ENCODE measurements around the gene ALDOB. TPM values are rescaled to one million over a fixed set of nuclear protein-coding genes. Genes with fewer than 3 reads are reported as not detected.

The ALDOB gene
- total and polyA plus RNA-seq, 2 of the 8 experiments (the other 6 are each of a cell fraction or from before 2014, with no cell fraction given) = not detected

GRCh38 chr9:101455656-101456240, 20.2 kb upstream of the ALDOB start:
- H3K27ac ChIP-seq (ENCODE audit: low read depth, low read length) = no peak overlapping the region
- H2BK120ac ChIP-seq (replicated peaks; ENCODE audit: low read depth, low read length) = no peak overlapping the region
- H4K20me1 ChIP-seq (replicated peaks in 1 of 2; ENCODE audit: control insufficient read depth in 1 of 2, insufficient read depth in 2 of 2, low read length in 2 of 2) = no peaks in the 10 kb centered on the region
- no peak overlapping the region for H4K5ac ChIP-seq (ENCODE audit: insufficient read length, low read depth, low read length)
- ChIA-PET CTCF (ENCODE audit: partially characterized antibody) (interaction anchor here (1.3 to 14.0 kb wide), 6 partner anchors 10 to 74 kb away, joined by 4 to 447 read pairs (median 8); partner anchors contain the start of gene RNF20), POLR2A (ENCODE audit: partially characterized antibody) (interaction anchor here (1.5 kb wide), 1 partner anchor 14 kb away, joined by 3 read pairs; no protein-coding TSS in a partner anchor)
- no peak overlapping the region for H3K9ac ChIP-seq (replicated peaks in 1 of 4; ENCODE audit: extremely low read depth in 1 of 4, low read depth in 3 of 4, low read length in 3 of 4)
- H2BK5ac ChIP-seq (ENCODE audit: low read depth, low read length) = no peak overlapping the region
- H2BK15ac ChIP-seq (ENCODE audit: low read length) = no peak overlapping the region
- H2AK5ac ChIP-seq (ENCODE audit: low read depth, low read length) = no peak overlapping the region
- DNase-seq (ENCODE audit: low read depth in 1 of 2, low spot score in 2 of 2) (no peak), FAIRE-seq (no peak)
- H3K23me2 ChIP-seq (ENCODE audit: low read depth, low read length) = no peaks in the 10 kb centered on the region
- H2AFZ ChIP-seq (ENCODE audit: low read length) = no peak overlapping the region
- H4K8ac ChIP-seq (ENCODE audit: extremely low read depth, insufficient read depth, low read length) = no peak overlapping the region
- H3K79me1 ChIP-seq (ENCODE audit: low read depth, low read length) = no peaks in the 10 kb centered on the region
- no peak overlapping the region for H3K14ac ChIP-seq (ENCODE audit: insufficient read length)
- H3K4me1 ChIP-seq (replicated peaks in 1 of 4; ENCODE audit: control insufficient read depth in 3 of 4, insufficient read depth in 4 of 4, low read length in 3 of 4) = peaks cover 0 to 6% (median 3%) of the 10 kb centered on the region in 4 experiments; a peak in 1 of 7 replicates
- H2BK20ac ChIP-seq (ENCODE audit: low read length) = no peak overlapping the region
- no peak overlapping the region for H3K23ac ChIP-seq (ENCODE audit: insufficient read length)
- peaks cover 2 to 6% of the 10 kb centered on the region in 2 experiments; a peak in 2 of 4 replicates for H3K9me3 ChIP-seq (ENCODE audit: insufficient read depth in 2 of 2, low read depth in 1 of 2, low read length in 1 of 2)
- no peaks in the 10 kb centered on the region for H3K36me3 ChIP-seq (ENCODE audit: control insufficient read depth in 2 of 4, insufficient read depth in 4 of 4, low read length in 3 of 4)
- no peak overlapping the region for H3K18ac ChIP-seq (ENCODE audit: extremely low read depth, low read length)
- 84% methylated on average over 2 of the region's 2 CpGs; no CpG with 5 or more reads in 1 of the 2 experiments for WGBS, 2 experiments (ENCODE audit: extremely low coverage in 1 of 2, insufficient coverage in 1 of 2, insufficient read length in 1 of 2, insufficient replicate concordance in 2 of 2, low coverage in 1 of 2, low lambda C conversion rate in 2 of 2, missing lambda C conversion rate in 1 of 2)
- no peak overlapping the region for H3K4ac ChIP-seq (replicated peaks; ENCODE audit: insufficient read length, low read depth, low read length)
- no peaks in the 10 kb centered on the region for H3K79me2 ChIP-seq (ENCODE audit: control insufficient read depth in 1 of 2, insufficient read depth in 2 of 2, low read length in 2 of 2)
- H3K56ac ChIP-seq (replicated peaks; ENCODE audit: insufficient read length, low read depth, low read length) = no peak overlapping the region
- H4K91ac ChIP-seq (replicated peaks; ENCODE audit: insufficient read length, low read length) = no peak overlapping the region
- H2BK12ac ChIP-seq (ENCODE audit: low read depth, low read length) = no peak overlapping the region
- no peaks in the 10 kb centered on the region for H3K27me3 ChIP-seq (replicated peaks in 1 of 4; ENCODE audit: control insufficient read depth in 3 of 4, extremely low read depth in 1 of 4, insufficient read depth in 3 of 4, low read length in 3 of 4)
- no peak overlapping the region for H3K4me3 ChIP-seq (ENCODE audit: extremely low read depth in 1 of 4, insufficient read depth in 2 of 4, low read depth in 3 of 4, low read length in 4 of 4)
- H3K4me2 ChIP-seq (ENCODE audit: insufficient read depth in 1 of 2, low read depth in 2 of 2, low read length in 2 of 2) = no peak overlapping the region
- no peak for TF ChIP-seq TCF12 (IDR thresholded peaks at IDR 0.05; ENCODE audit: low read depth, low read length)
- TF ChIP-seq PHF8 (conservative IDR thresholded peaks at IDR 0.05; ENCODE audit: low read depth, low read length) = no peak
- no peak for TF ChIP-seq ZNF274 (IDR thresholded peaks at IDR 0.05; ENCODE audit: borderline replicate concordance, extremely low read depth, low read length)
- no peak for TF ChIP-seq BRCA1 (IDR thresholded peaks at IDR 0.05; ENCODE audit: low read depth, low read length)
- no peak for TF ChIP-seq MAFK (IDR thresholded peaks at IDR 0.05; ENCODE audit: low read depth, low read length)
- no peak for TF ChIP-seq YY1 (IDR thresholded peaks at IDR 0.05; ENCODE audit: low read depth, low read length)
- TF ChIP-seq HDAC6 (IDR thresholded peaks at IDR 0.05; ENCODE audit: low read depth, low read length) = no peak
- TF ChIP-seq, protein P1, sequence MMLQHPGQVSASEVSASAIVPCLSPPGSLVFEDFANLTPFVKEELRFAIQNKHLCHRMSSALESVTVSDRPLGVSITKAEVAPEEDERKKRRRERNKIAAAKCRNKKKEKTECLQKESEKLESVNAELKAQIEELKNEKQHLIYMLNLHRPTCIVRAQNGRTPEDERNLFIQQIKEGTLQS (IDR thresholded peaks at IDR 0.05; ENCODE audit: insufficient read depth, low read depth, low read length) = no peak
- no peak for TF ChIP-seq BACH1 (IDR thresholded peaks at IDR 0.05; ENCODE audit: low read length)
- no peak for TF ChIP-seq SP1 (IDR thresholded peaks at IDR 0.05; ENCODE audit: low read depth, low read length)
- no peak for TF ChIP-seq CTCF (IDR thresholded peaks at IDR 0.05; ENCODE audit: control extremely low read depth in 1 of 3, insufficient read depth in 1 of 3, low read depth in 1 of 3, low read length in 3 of 3)
